ENCODE data around the gene RPS6KA1. TPM values are rescaled to one million over a fixed set of nuclear protein-coding genes. Genes with fewer than 3 reads are reported as not detected.

RPS6KA1 gene
- polyA plus RNA-seq, 3 donors, result 116 to 189 (median 188) TPM

- peaks cover 33 to 45% of the 10 kb centered on the region in 2 donors for H3K4me1 ChIP-seq (ENCODE audit: control insufficient read depth in 1 of 2, insufficient read depth in 2 of 2, low read length in 2 of 2)
- Mint-ChIP-seq H3K36me3 (no peaks in the 10 kb centered on the region), H3K9me3 (peaks cover 0 to 2% (median 0%) of the 10 kb centered on the region in 7 donors), H3K27me3 (ENCODE audit: low read depth in 3 of 3) (peaks cover 0 to 4% (median 4%) of the 10 kb centered on the region in 3 donors), H3K4me1 (peaks cover 47% of the 10 kb centered on the region), H3K27ac (no peak overlapping the region), H3K4me3 (no peak overlapping the region)
- intact Hi-C loops (cut with micrococcal nuclease), result no loop called here
- no peak overlapping the region for H3K4me3 ChIP-seq (replicated peaks in 1 of 3; ENCODE audit: low read depth in 2 of 3, low read length in 3 of 3)
- no peak for DNase-seq
- H3K79me2 ChIP-seq (ENCODE audit: insufficient read depth, low read length), result peaks cover 11% of the 10 kb centered on the region
- no peak for TF ChIP-seq CTCF (IDR thresholded peaks at IDR 0.05)
- no peak overlapping the region for H3K27ac ChIP-seq (ENCODE audit: low read depth in 1 of 2, low read length in 2 of 2)
- 83% methylated on average over 4 of the region's 5 CpGs for WGBS (ENCODE audit: insufficient coverage)
- H3K36me3 ChIP-seq (replicated peaks in 1 of 2; ENCODE audit: control insufficient read depth in 1 of 2, insufficient read depth in 2 of 2, low read length in 2 of 2), result no peaks in the 10 kb centered on the region
- H3K9me3 ChIP-seq (replicated peaks in 1 of 2; ENCODE audit: control insufficient read depth in 1 of 2, insufficient read depth in 1 of 2, low read length in 2 of 2), result no peaks in the 10 kb centered on the region
- no peak overlapping the region for H3K9ac ChIP-seq (ENCODE audit: insufficient read depth, low read length, poor library complexity, severe bottlenecking)
- H4K20me1 ChIP-seq (ENCODE audit: insufficient read depth, low read length), result peaks cover 4% of the 10 kb centered on the region
- no peaks in the 10 kb centered on the region for H3K27me3 ChIP-seq (ENCODE audit: control insufficient read depth in 2 of 2, insufficient read depth in 2 of 2, low read length in 2 of 2)
- no peak overlapping the region for H3K4me2 ChIP-seq (replicated peaks; ENCODE audit: extremely low read depth, low read length, poor library complexity, severe bottlenecking)
- H2AFZ ChIP-seq (ENCODE audit: insufficient read depth, low read depth, low read length, poor library complexity, severe bottlenecking), result no peak overlapping the region
These were observed 4.5 kb downstream of the RPS6KA1 start for GRCh38 chr1:26533951-26534509.

GRCh38 chr1:26535201-26535600, 5.6 kb downstream of the RPS6KA1 start:
- no peak overlapping the region for H3K4me2 ChIP-seq (replicated peaks; ENCODE audit: extremely low read depth, low read length, poor library complexity, severe bottlenecking)
- WGBS (ENCODE audit: insufficient coverage), result no CpG with 5 or more reads among the region's 1 CpG
- H3K9me3 Mint-ChIP-seq, result no peaks in the 10 kb centered on the region
- intact Hi-C loops (cut with micrococcal nuclease), result loop anchor here in 1 of 2 donors (5.0 kb wide), 1 partner anchor 62 kb away; no protein-coding TSS in a partner anchor
- H3K9me3 ChIP-seq (replicated peaks in 1 of 2; ENCODE audit: control insufficient read depth in 1 of 2, insufficient read depth in 1 of 2, low read length in 2 of 2), result no peaks in the 10 kb centered on the region
- no peak for DNase-seq
- H4K20me1 ChIP-seq (ENCODE audit: insufficient read depth, low read length), result peaks cover 4% of the 10 kb centered on the region
- H3K9ac ChIP-seq (ENCODE audit: insufficient read depth, low read length, poor library complexity, severe bottlenecking), result no peak overlapping the region
- no peak overlapping the region for H2AFZ ChIP-seq (ENCODE audit: insufficient read depth, low read depth, low read length, poor library complexity, severe bottlenecking)
- no peaks in the 10 kb centered on the region for H3K36me3 ChIP-seq (replicated peaks in 1 of 2; ENCODE audit: control insufficient read depth in 1 of 2, insufficient read depth in 2 of 2, low read length in 2 of 2)
- peaks cover 52% of the 10 kb centered on the region for H3K4me1 Mint-ChIP-seq
- H3K27me3 Mint-ChIP-seq (ENCODE audit: low read depth in 3 of 3), result peaks cover 0 to 3% (median 1%) of the 10 kb centered on the region in 3 donors
- peak overlapping the region in 1 of 7 donors; percentile 43 for H3K27ac Mint-ChIP-seq
- no peak overlapping the region for H3K4me3 ChIP-seq (replicated peaks in 1 of 3; ENCODE audit: low read depth in 2 of 3, low read length in 3 of 3)
- TF ChIP-seq CTCF (IDR thresholded peaks at IDR 0.05), result no peak
- no peak overlapping the region for H3K27ac ChIP-seq (ENCODE audit: low read depth in 1 of 2, low read length in 2 of 2)
- H3K4me1 ChIP-seq (ENCODE audit: control insufficient read depth in 1 of 2, insufficient read depth in 2 of 2, low read length in 2 of 2), result peaks cover 39 to 48% of the 10 kb centered on the region in 2 donors
- peaks cover 23% of the 10 kb centered on the region for H3K79me2 ChIP-seq (ENCODE audit: insufficient read depth, low read length)
- H3K36me3 Mint-ChIP-seq, result no peaks in the 10 kb centered on the region
- H3K27me3 ChIP-seq (ENCODE audit: control insufficient read depth in 2 of 2, insufficient read depth in 2 of 2, low read length in 2 of 2), result no peaks in the 10 kb centered on the region
- no peak overlapping the region for H3K4me3 Mint-ChIP-seq

Data from CD14-positive monocyte (primary cell).